EL (cell line): ENCODE data around the gene MRPL51.
"Not testable (repeated sequence)": the region's sequence is repeated elsewhere in the genome, so short reads cannot be mapped to it uniquely, and the experiment has no call there.

Source experiments
- DNase-seq: peaks from one replicate; pipeline ENCODE4 v3.0.0-alpha.2; 2016

MRPL51 gene

DNA sequence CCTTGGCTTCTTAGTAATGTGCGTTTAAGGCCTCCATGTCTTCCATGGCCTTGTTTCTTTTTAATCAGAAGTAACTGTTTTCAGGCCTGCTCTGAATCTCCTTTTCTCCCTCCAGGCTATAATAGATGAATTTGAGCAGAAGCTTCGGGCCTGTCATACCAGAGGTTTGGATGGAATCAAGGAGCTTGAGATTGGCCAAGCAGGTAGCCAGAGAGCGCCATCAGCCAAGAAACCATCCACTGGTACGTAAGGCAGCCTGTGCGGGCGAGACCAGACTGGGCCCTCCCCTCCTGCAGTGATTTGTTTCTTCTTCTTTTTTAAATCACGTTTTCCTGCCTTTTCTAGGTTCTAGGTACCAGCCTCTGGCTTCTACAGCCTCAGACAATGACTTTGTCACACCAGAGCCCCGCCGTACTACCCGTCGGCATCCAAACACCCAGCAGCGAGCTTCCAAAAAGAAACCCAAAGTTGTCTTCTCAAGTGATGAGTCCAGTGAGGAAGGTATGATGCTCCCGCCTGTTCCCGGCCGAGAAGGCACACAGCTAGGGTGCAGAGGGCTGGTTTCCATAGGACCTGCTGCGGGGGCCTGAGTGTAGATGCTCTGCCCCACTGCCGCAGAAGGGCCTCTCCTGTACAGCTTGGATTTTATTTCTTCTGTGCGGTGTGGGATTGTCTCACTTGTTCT is 37.7 kb upstream of the MRPL51 start:
- DNase-seq, result no peak

DNA sequence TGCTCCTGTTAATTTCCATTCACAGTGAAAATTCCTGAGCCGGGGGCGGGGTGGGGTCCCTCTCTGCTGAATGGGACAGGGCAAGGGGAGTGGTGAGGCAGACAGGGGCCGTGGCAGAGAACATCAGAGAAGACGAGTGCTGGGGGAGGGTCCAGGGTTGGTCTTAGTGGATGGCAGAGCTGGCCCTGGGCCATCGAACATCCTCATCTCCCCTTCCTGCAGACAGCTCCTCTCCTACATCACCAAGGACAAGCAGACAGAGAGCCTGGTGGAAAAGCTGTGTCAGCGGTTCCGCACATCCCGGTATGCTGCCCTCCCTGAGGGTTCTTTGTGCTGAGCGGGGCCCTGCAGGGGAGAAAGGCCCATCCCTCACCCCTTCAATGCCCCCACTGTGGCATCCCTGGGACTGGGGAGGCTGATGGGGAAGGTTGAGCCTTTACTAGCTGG is 36.3 kb upstream of the MRPL51 start:
- DNase-seq, result no peak

DNA sequence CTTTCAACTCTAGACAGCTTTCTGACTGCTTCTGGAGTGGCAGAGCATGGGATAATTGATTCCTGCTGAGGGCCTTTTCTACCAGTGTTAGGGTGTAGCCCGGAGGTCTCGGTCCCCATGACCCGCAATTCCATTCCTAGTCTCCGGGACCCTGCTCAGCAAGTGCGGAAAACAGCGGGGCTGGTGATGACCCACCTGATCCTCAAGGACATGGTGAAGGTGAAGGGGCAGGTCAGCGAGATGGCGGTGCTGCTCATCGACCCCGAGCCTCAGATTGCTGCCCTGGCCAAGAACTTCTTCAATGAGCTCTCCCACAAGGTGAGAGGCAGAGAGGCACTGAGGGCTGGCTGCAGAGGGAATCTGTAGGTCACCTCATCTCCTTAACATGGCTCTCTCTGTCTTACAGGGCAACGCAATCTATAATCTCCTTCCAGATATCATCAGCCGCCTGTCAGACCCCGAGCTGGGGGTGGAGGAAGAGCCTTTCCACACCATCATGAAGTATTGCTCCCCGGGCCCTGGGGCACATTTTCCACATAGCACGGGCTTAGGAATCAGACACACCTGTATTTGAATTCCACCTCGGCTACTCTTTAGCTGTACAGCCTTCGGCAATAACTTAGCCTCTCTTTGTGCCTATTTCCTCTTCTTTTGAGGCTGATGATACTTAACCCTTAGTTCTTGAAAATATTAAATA is 35.6 kb upstream of the MRPL51 start:
- no peak for DNase-seq

DNA sequence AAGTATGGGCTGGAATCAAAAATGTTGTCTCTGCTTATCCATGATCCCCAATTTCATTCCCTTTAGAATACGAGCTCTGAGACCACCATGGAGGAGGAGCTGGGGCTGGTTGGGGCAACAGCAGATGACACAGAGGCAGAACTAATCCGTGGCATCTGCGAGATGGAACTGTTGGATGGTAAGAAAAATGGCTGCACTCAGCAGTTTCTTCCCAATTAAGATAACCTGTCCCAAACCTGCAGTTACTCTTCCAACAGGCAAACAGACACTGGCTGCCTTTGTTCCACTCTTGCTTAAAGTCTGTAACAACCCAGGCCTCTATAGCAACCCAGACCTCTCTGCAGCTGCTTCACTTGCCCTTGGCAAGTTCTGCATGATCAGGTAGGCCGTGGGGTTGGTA is 34.6 kb upstream of the MRPL51 start:
- DNase-seq, result no peak

DNA sequence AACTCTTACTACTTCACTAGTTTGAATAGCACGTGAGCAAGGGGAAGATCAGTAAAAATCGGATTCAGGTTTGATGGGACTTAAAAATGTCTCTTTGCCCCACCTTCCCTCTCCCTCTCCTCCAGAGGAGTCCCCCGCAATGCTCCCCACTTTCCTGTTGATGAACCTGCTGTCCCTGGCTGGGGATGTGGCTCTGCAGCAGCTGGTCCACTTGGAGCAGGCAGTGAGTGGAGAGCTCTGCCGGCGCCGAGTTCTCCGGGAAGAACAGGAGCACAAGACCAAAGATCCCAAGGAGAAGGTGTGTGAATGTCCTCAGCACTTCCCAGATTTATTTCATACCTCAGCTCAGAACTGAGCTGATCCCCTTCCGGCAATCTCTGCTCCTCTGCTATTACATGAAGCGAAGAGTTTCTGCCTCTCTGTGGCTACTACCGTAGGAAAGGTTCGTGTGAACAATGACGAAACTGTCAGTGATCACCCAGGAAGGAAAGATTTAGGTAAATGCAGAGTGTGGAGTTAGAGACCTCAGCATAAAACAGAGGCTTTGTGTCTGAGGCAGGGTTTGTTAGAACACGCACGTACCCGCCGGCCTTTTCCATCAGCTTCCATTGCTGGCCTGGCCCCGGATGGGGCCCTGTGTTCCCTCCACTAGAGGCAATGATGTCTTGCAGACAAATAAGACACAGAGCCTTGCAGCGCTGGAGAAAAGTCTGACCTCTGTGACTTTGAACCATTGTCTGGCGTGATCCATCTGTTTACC is 33.9 kb upstream of the MRPL51 start:
- DNase-seq, result no peak

DNA sequence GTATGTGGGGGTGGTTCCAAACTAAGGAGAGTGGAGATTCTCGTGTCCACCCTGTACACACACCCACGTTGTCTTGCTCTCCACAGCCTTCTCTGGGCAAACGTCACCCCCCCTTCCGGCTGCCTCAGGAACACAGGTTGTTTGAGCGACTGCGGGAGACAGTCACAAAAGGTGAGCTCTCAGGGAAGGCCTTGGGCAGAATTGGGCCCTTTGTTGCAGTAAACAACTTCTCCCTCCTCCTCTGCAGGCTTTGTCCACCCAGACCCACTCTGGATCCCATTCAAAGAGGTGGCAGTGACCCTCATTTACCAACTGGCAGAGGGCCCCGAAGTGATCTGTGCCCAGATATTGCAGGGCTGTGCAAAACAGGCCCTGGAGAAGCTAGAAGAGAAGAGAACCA is 33.1 kb upstream of the MRPL51 start:
- DNase-seq, result no peak

DNA sequence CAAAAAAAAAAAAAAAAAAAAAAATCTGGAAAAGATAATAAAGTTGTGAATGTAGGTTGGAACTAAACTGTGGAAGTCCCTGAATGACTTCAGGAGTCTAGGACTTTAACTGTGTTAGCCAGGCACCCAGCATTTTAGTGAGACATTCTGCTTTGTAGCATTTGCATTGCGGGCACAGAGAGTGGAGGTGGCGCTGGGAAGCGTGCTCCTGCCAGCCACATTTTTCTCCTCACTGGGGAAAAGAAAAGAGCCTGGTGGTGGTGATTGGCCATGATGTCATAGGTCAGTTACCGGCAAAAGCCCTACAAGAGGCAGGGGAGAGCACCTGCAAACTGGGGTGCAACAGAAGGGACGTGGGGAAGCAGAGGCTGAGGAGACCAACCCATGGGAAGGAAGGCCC is 31.6 kb upstream of the MRPL51 start:
- DNase-seq, result no peak

DNA sequence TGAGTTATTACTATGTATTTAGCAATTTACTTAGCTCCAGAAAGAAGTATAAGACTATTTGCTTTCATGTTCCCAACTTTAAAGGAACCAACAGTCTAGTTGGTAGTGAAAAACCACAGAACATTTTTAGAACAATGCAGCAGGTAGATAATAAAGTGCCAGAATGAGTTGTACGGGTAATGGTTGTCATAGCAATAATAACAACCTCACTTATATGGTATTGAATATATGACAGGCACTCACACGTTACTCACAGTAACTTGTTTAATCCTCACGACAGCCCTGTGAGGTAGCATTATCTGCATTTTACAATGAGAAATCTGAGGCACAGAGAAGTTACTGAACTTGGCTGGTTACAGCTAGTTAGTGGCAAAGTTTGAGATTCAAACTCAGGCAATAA is 30.6 kb upstream of the MRPL51 start:
- no peak for DNase-seq

DNA sequence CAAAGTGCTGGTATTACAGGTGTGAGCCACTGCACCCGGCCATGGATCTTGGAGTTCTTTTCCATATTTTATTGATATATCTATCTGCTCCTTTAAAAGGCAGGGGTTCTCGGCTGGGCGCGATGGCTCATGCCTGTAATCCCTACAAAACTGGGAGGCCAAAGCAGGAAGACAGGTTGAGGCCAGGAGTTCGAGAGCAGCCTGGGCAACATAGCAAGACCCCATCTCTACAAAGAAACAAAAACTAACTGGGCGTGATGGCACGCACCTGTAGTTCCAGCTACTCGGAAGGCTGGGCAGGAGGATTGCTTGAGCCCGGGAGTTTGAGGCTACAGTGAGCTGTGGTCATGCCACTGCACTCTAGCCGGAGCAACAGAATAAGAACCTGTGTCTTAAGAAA is 29.1 kb upstream of the MRPL51 start:
- no peak for DNase-seq

DNA sequence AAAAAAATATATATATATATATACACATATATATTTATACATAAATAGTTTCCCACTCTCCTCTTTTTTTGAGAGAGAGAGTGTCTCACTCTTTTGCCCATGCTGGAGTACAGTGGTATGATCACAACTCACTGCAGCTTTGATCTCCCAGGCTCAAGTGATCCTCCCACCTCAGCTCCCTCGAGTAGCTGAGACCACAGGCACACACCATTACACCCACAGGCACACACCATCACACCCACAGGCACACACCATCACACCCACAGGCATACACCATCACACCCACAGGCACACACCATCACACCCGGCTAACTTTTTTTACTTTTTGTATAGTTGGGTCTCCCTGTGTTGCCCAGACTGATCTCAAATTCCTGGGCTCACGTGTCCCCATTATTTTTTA is 27.1 kb upstream of the MRPL51 start:
- no peak for DNase-seq

DNA sequence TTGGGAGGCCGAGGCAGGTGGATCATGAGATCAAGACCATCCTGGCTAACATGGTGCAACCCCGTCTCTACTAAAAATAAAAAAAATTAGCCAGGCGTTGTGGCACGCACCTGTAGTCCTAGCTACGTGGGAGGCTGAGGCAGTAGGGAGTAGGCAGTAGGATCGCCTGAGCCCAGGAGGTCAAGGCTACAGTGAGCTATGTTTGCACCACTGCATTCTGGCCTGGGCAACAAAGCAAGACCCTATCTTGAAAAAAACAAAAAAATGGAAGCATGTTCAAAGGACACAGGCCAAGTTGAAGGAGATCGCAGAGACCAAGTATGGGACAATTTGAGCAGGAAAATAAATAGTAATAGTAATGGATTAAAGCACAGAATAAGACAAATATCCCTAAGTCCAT is 15.0 kb upstream of the MRPL51 start:
- DNase-seq, result no peak

DNA sequence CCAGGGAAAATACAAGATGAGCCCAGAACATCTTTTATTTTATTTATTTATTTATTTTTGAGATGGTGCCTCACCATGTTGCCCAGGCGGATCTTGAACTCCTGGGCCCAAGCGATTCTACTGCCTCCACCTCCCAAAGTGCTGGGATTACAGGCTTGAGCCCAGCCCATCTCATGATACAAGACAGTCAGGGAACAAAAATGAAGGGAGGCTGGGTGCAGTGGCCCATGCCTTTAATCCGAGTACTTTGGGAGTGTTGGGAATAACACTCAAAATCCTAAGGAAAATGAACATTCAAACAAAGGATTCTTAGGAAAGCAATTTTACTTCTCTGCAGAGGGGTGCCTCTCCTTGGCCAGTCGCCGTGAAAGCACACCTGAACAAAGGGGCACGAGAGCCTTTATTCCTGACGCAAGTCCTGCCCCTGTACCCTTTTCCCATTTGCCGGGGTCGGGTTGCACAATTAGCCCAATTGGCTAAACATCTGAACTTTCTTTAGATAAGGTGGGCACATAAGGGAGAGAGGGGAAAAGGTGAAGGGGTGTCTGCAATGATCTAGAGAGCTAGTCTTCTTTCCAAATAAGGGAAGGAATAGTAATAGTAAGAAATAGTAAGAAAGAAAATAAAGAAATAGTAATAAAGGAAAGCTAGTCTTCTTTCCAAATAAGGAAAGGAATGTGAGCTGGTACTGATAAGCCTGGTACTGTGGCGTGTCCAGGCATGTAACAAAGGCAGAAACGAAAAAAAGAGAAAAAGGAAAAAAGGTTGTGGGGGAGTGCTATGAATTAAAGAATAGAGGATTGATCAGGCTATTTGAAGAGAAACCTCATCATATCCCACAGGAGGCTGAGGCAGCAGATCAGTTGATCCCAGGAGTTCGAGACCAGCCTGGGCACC is 14.3 kb upstream of the MRPL51 start:
- DNase-seq, result no peak

DNA sequence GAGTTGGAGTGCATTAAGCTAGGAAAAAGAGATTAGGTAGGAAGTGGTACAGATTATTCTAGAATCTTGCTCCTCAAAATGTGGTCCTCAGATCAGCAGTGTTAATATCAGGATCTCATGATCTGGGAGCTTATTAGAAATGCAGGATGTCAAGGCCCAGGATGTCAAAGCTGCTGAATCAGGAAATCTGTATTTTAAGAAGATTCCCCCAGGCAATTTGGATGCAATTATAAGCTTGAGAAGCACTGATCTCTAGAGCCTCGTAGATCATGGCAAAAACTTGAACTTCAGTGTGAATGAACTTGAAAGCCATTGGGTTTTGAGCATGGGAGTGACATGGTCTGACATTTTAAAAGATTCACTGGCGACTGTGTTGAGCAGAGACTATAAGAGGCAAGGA is 7.4 kb upstream of the MRPL51 start:
- DNase-seq, result no peak

DNA sequence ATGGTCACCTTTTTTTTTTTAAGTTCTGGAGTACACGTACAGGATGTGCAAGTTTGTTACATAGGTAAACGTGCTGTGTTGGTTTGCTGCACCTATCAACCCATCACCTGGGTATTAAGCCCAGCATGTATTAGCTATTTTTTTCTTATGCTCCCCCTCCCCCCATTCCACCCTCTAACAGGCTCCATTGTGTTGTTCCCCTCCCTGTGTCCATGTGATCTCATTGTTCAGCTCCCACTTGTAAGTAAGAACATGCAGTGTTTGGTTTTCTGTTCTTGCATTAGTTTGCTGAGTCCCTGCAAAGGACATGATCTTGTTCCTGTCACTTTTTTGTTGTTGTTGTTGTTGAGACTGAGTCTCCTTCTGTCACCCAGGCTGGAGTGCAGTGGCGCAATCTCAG is 4.2 kb upstream of the MRPL51 start:
- DNase-seq, result not testable (repeated sequence)

DNA sequence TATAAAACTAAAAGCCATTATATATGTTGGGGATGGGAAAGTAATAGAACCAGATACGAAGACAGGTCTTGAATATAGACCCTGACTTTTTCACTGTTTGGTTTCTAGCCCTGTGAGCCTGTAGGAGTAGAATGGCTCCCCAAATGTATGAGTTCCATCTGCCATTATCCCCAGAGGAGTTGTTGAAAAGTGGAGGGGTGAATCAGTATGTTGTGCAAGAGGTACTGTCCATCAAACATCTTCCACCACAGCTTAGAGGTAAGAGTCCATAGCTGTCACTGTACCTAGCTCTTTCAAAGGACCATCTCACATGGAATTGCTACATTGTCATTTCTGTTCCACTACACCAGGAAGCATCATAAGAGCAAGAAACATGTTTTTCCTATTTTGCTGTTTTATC is 1.9 kb upstream of the MRPL51 start:
- DNase-seq, result peak; percentile 26

DNA sequence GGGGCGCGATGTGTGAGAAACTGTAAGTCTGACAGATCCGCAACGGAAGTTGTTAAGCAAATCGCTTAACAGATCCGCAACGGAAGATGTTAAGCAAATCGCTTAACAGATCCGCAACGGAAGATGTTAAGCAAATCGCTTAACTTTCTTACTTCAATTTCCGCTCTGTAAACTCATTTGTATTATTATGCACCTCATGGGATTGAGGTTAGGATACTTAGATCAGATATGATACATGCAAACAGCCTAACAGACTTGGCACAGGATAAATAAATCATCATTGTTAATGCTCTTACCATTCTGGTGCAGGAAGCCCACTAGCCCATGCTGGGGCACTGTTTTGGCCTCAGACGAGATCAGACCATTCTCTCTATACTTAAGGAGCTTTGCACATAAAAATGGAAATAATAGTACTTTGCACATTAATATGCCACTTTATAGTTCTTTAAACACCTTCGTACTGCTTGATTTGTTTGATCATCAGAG is 1.2 kb upstream of the MRPL51 start:
- DNase-seq, result no peak

DNA sequence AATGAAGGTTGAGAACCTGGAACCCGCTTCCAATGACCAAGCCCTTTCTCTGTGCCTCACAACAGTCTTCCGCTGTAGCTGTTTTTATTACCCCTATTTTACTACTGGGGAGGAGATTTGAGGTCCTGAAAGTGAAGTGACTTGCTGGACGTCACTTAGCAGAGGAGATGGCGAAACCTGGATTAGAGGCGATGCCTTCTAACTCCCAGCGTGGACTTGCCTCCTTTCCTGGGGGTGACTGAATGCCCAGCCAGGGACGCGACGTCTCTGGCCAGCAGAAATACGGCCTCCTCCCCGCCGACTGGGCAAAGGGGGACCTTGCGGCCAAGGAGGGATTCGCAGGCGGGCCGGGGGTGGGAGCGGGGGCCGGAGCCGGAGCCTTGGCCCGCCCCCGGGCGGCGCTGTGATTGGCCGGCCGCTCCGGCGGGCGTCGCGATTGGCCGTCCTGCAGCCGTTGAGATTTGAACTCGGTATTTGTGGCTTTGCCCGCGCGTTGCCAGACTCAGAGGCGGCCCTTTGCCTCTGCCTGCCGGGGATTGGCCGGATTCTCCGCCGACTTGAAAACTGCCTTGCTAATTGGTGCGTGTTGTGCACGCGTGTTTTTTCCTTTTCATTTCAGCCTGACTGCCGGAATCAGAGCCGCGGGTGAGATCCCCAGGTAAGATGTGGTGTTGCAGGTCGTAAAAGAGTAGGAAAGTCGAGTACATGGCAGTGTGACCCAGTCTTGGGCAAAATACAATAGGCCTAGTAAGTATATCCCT is 615 bp upstream of the MRPL51 start, which contains the start of gene NCAPD2:
Gene NCAPD2, plus strand, starts transcription at position 606 of the 761 bp plus-strand sequence. CDS start 997 bp downstream, outside the sequence.
- DNase-seq, result peak; percentile 97

DNA sequence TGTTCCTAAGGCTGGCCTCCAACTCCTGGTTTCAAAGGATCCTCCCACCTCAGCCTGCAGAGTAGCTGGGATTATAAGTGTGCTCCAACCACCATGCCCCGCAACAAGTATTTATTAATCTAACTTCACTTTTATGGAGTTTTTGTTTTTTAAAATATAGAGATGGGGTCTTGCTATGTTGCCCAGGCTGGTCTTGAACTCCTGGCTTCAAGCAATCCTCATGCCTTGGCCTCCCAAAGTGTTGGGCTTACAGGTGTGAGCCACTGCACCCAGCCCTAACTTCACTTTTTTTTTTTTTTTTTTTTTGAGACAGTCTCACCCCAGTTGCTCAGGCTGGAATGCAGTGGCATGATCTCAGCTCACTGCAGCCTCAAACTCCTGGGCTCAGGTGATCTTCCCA is 2.4 kb downstream of the MRPL51 start:
- DNase-seq, result not testable (repeated sequence)

DNA sequence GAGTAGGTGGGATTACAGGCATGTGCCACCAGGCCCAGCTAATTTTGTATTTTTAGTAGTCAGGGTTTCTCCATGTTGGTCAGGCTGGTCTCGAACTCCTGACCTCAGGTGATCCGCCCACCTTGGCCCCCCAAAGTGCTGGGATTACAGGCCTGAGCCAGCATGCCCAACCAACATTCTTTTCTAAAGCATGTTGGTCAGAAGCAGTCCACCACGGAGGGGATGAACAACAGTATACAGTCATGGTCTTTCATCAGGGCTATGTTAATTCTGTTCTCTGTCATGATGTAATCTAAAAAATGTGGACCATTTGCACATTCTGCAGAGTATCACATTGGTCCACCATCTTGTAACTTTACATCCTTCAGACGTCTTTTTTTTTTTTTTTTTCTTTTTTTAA is 3.6 kb downstream of the MRPL51 start:
- no peak for DNase-seq

DNA sequence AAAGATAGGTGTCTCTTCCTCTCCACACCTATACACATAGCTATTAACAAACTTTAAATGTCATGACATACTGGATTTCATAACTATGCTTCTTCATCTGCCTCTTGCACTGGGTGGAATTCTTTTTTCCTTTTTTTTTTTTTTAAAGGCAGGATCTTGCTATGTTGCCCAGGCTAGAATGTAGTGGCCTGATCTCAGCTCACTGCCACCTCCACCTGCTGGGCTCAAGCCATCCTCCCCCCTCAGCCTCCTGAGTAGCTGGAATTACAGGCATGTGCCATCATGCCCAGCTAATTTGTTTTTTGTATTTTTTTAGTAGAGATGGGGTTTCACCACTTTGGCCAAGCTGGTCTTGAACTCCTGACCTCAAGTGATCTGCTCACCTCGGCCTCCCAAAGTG is 4.8 kb downstream of the MRPL51 start:
- DNase-seq, result no peak

DNA sequence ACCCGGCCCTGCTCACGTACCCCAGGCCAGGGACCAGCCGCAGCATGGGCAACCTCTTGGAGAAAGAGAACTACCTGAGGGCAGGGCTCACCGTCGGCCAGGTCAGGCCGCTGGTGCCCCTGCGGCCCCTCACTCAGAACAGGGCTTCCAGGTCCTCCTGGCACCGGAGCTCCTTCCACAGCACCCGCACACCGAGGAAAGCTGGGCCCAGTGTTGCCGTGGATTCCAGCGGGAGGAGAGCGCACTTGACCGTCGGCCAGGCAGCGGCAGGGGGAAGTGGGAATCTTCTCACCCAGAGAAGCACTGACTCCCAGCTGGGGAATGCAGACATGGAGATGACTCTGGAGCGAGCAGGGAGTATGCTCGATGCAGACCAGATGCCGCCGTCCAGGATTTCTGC is 14.6 kb downstream of the MRPL51 start:
- DNase-seq, result peak; percentile 68
